OCI-LY3 (cell line): ENCODE measurements around the gene KLF11.

ENCODE experiments used
- H2AFZ ChIP-seq: fragments of 200-600, 300-600 bp; shearing (Covaris generic); 2 replicates; pipeline ENCODE4 v1.6.0; 2014; ENCODE audit warnings: antibody characterized with exemption, low read depth, low read length
- H3K27ac ChIP-seq: fragments of 200-600, 300-600 bp; sonication (generic); 2 replicates; pipeline ENCODE4 v1.5.1; 2014; ENCODE audit warnings: mild to moderate bottlenecking, low read length, moderate library complexity, mixed read lengths
- H3K27me3 ChIP-seq: fragments of 200-600, 300-600 bp; sonication (generic); 2 replicates; pipeline ENCODE4 v1.6.1; 2014; ENCODE audit warnings: low read depth, low read length, mixed read lengths
- H3K36me3 ChIP-seq: fragments of 200-600, 300-600 bp; sonication (generic); replicated peaks from 2 replicates; pipeline ENCODE3; 2014; ENCODE audit warnings: low read depth, low read length, mixed read lengths
- H3K4me1 ChIP-seq: fragments of 300-600, 200-600 bp; sonication (generic); 2 replicates; pipeline ENCODE4 v1.6.1; 2014; ENCODE audit warnings: low read length, mixed read lengths
- H3K4me2 ChIP-seq: fragments of 200-600, 300-600 bp; sonication (generic); 2 replicates; pipeline ENCODE4 v1.6.1; 2014; ENCODE audit warnings: low read length, mixed read lengths
- H3K4me3 ChIP-seq: fragments of 300-600, 200-600 bp; sonication (generic); 2 replicates; pipeline ENCODE4 v1.5.1; 2014; ENCODE audit warnings: antibody characterized with exemption, mild to moderate bottlenecking, low read length, moderate library complexity
- H3K79me2 ChIP-seq: fragments of 300-600, 200-600 bp; shearing (Covaris generic); 2 replicates; pipeline ENCODE4 v1.6.1; 2014; ENCODE audit warnings: mild to moderate bottlenecking, low read length, mixed read lengths
- H3K9ac ChIP-seq: fragments of 300-600, 200-600 bp; shearing (Covaris generic); 2 replicates; pipeline ENCODE4 v1.6.0; 2014; ENCODE audit warnings: mild to moderate bottlenecking, low read length, moderate library complexity
- H3K9me3 ChIP-seq: fragments of 200-600, 300-600 bp; shearing (Covaris generic); 2 replicates; pipeline ENCODE4 v1.6.1; 2014; ENCODE audit warnings: low read length, mixed read lengths; ENCODE audit not compliant: insufficient read depth
- H4K20me1 ChIP-seq: fragments of 200-600, 300-600 bp; sonication (generic); 2 replicates; pipeline ENCODE4 v1.6.1; 2016; ENCODE audit warnings: low read length, mixed read lengths; ENCODE audit not compliant: insufficient read depth
- CTCF ChIP-seq: fragments of 200-600, 300-600 bp; sonication (generic); IDR thresholded peaks from 2 replicates; pipeline ENCODE4 v1.5.1; 2014; ENCODE audit warnings: antibody characterized with exemption, low read length, low read depth
- EZH2phosphoT487 ChIP-seq: fragments of 200-600 bp; shearing (Covaris generic); IDR thresholded peaks from 2 replicates; pipeline ENCODE4 v1.6.1; 2018; ENCODE audit warnings: antibody characterized with exemption, mixed run types, low read depth

The KLF11 gene

DNA sequence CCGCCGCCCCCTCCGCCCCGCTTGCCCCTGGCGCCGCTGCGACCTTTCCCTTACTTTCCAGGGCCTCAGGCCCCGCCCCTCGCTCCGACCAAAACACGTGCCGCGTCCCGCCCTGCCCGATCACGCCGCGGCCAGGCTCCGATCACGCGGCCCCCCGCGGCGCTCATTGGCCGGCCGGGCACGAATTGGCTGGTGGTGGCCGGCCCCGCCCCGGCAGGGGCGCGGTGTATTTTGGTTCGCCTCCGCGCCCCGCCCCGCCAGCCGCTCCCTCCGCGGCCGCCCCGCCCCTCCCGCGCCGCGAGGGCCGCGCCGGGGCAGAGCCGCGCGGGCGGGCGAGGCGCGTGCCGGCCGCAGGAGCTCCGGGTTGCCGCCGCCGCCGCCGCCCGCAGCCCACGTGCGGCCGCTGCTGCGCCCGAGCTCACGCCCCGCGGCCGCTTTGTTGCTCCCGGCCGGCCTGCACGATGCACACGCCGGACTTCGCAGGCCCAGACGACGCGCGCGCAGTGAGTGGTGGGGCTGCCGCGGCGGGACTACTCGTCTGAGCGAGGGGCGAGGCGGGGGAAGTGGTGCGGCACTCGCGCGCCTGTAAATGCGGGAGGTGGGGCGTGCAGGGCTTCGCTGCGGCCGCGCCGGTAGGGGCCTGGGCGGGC, at the start of gene KLF11:
Gene KLF11, plus strand, starts transcription at position 295 of the 650 bp plus-strand sequence. Its CDS starts 167 bp downstream, at position 462.
- Histone ChIP-seq H3K4me2 (no peak within 1 kb of the TSS), H4K20me1 (no peaks in the 10 kb centered on the region), H3K4me1 (no peaks in the 10 kb centered on the region), H3K79me2 (no peaks in the 10 kb centered on the region), H3K9ac (no peak within 1 kb of the TSS), H3K27me3 (no peaks in the 10 kb centered on the region), H3K36me3 (no peaks in the 10 kb centered on the region), H3K4me3 (no peak within 1 kb of the TSS), H2AFZ (no peak within 1 kb of the TSS), H3K27ac (no peak within 1 kb of the TSS), H3K9me3 (no peaks in the 10 kb centered on the region)
- TF ChIP-seq EZH2phosphoT487 (no peak), CTCF (no peak)

DNA sequence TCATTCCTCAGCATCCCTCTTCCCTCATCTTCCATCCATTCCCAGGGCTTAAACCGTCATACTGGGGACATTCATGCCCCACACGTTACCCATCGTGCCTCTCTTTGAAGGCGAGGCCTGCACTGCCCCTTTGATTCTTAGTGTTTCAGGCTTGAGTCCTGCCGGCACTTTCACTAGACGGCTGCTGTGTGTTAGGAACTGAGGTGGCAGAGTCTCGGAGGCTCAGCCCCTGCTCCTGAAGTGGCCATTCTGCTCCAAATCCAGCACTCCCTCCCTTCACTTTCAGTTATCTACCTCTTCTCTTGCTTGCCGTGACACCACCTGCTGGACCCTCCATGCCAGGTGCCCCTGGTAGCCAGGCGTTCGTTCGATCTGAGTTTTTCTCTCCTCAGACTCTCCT, 48.9 kb upstream of the KLF11 start:
- Histone ChIP-seq H3K27me3 (no peaks in the 10 kb centered on the region), H3K9me3 (no peaks in the 10 kb centered on the region), H3K4me3 (no peak overlapping the region), H3K36me3 (no peaks in the 10 kb centered on the region), H3K4me2 (no peak overlapping the region), H3K79me2 (no peaks in the 10 kb centered on the region), H3K4me1 (peaks cover 29% of the 10 kb centered on the region), H3K27ac (no peak overlapping the region), H3K9ac (no peak overlapping the region), H2AFZ (no peak overlapping the region), H4K20me1 (no peaks in the 10 kb centered on the region)
- TF ChIP-seq EZH2phosphoT487 (no peak), CTCF (no peak)

DNA sequence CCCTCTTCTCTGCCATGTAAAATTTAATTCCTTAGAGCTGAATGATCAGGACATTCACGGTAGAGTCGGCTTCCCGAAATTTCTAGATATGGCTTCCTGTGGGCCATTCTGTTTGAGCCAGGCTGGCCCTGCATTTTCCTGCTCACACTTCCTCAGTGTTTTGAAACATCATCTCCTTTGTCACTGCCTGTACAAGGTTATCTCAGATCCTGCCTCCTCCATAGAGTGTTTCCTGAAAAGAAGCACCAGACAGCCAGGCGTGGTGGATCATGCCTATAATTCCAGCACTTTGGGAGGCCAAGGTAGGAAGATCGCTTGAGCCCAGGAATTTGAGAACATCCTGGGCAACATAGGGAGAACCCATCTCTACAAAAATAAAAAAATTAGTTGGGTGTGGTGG, 48.3 kb upstream of the KLF11 start:
- Histone ChIP-seq H3K27me3 (no peaks in the 10 kb centered on the region), H3K36me3 (no peaks in the 10 kb centered on the region), H4K20me1 (no peaks in the 10 kb centered on the region), H3K79me2 (no peaks in the 10 kb centered on the region), H3K9ac (no peak overlapping the region), H3K4me3 (no peak overlapping the region), H3K4me2 (no peak overlapping the region), H3K4me1 (peaks cover 23% of the 10 kb centered on the region), H3K9me3 (no peaks in the 10 kb centered on the region), H3K27ac (no peak overlapping the region), H2AFZ (no peak overlapping the region)
- TF ChIP-seq EZH2phosphoT487, result no peak
- no peak for TF ChIP-seq CTCF

- no peak overlapping the region for H2AFZ ChIP-seq
- H3K9ac ChIP-seq, result no peak overlapping the region
- H3K27me3 ChIP-seq, result no peaks in the 10 kb centered on the region
- H3K4me3 ChIP-seq, result no peak overlapping the region
- H3K4me1 ChIP-seq, result peaks cover 11% of the 10 kb centered on the region
- no peaks in the 10 kb centered on the region for H4K20me1 ChIP-seq
- H3K36me3 ChIP-seq, result no peaks in the 10 kb centered on the region
- no peak overlapping the region for H3K27ac ChIP-seq
- no peak for TF ChIP-seq CTCF
- TF ChIP-seq EZH2phosphoT487, result no peak
- H3K4me2 ChIP-seq, result no peak overlapping the region
- no peaks in the 10 kb centered on the region for H3K79me2 ChIP-seq
- no peaks in the 10 kb centered on the region for H3K9me3 ChIP-seq
These were observed 47.0 kb upstream of the KLF11 start for GRCh38 chr2:9996321-9996720.
